ENCODE results near the gene FGD3.

GRCh38 chr9:93080406-93080805 is 133.1 kb downstream of the FGD3 start:
- TF ChIP-seq CTCF (IDR thresholded peaks at IDR 0.05; ENCODE audit: insufficient read depth, low read length, poor library complexity, severe bottlenecking) (no peak), EZH2phosphoT487 (conservative IDR thresholded peaks at IDR 0.05; ENCODE audit: low read length) (no peak)

Data from SU-DHL-6 (cell line).